K562 (cell line): ENCODE measurements around the gene S100P. TPM values are rescaled to one million over a fixed set of nuclear protein-coding genes. Genes with fewer than 3 reads are reported as not detected.

Source experiments
- HSF4 ChIP-seq: fragments of 250-450 bp; sonication (Bioruptor Pico); IDR thresholded peaks from 2 replicates; pipeline ENCODE4 v2.1.2; 2022; ENCODE audit warnings: mild to moderate bottlenecking, moderate library complexity, borderline replicate concordance
- KAT8 ChIP-seq: fragments of 450-650 bp; IDR thresholded peaks from 2 replicates; pipeline ENCODE4 v1.6.1; 2016; ENCODE audit warnings: low read depth, mild to moderate bottlenecking
- RFX7 ChIP-seq: fragments of 250-450 bp; sonication (Bioruptor Pico); IDR thresholded peaks from 2 replicates; pipeline ENCODE4 v1.5.1; 2021; ENCODE audit warnings: mild to moderate bottlenecking
- THRAP3 ChIP-seq: fragments of 450-650 bp; IDR thresholded peaks from 2 replicates; pipeline ENCODE4 v1.6.1; 2016; ENCODE audit warnings: mild to moderate bottlenecking, inconsistent platforms, borderline replicate concordance
- polyA plus RNA-seq, 8 experiments: library from polyadenylated mRNA; depleted of rRNA in 4 of 8; stranded (reverse) in 5 of 8; unstranded in 3 of 8; fragments of >200 nt; fragmentation: Nextera tagmentation in 2 of 8; fragmentation: Illumina TruSeq in 1 of 8; extraction: Ambion mirVana in 2 of 8; extraction: Trizol in 1 of 8; gene quantifications; 2 replicates each; pipeline versions ENCODE4 v1.2.1 to v1.2.3, GENCODE V29; 2011 to 2014; ENCODE audit warnings: inconsistent platforms in 1 of 8, missing spikeins in 1 of 8
- total RNA-seq, 7 experiments: library from RNA; depleted of rRNA in 6 of 7; stranded (reverse); fragments of >200 nt in 6 of 7; fragmentation: Illumina TruSeq in 2 of 7; extraction: Trizol in 2 of 7; gene quantifications; 2 replicates each; pipeline versions ENCODE4 v1.2.1 to v1.2.3, GENCODE V29; 2011 to 2021; ENCODE audit warnings: low replicate concordance in 1 of 7
- TF ChIP-seq, protein P1 (sequence below): fragments of 450-650 bp; IDR thresholded peaks from 2 replicates; pipeline ENCODE4 v1.6.1; 2016; ENCODE audit warnings: low read depth
- TF ChIP-seq, protein P2 (sequence below): fragments of 450-650 bp; IDR thresholded peaks from 2 replicates; pipeline ENCODE4 v1.7.1; 2018; ENCODE audit warnings: mild to moderate bottlenecking, low read depth; ENCODE audit not compliant: partially characterized antibody
- TF ChIP-seq, protein P3 (sequence below), 2 experiments: fragments of 450-650 bp; conservative IDR thresholded peaks; 2 replicates each; pipeline ENCODE4 v1.6.1; 2017; ENCODE audit warnings: mild to moderate bottlenecking in 2 of 2, moderate library complexity in 2 of 2

S100P gene
- total and polyA plus RNA-seq, 9 of the 15 experiments (the other 6 are each of a cell fraction or from before 2014, with no cell fraction given): 4.1 to 23.8 (median 7.5) TPM

DNA sequence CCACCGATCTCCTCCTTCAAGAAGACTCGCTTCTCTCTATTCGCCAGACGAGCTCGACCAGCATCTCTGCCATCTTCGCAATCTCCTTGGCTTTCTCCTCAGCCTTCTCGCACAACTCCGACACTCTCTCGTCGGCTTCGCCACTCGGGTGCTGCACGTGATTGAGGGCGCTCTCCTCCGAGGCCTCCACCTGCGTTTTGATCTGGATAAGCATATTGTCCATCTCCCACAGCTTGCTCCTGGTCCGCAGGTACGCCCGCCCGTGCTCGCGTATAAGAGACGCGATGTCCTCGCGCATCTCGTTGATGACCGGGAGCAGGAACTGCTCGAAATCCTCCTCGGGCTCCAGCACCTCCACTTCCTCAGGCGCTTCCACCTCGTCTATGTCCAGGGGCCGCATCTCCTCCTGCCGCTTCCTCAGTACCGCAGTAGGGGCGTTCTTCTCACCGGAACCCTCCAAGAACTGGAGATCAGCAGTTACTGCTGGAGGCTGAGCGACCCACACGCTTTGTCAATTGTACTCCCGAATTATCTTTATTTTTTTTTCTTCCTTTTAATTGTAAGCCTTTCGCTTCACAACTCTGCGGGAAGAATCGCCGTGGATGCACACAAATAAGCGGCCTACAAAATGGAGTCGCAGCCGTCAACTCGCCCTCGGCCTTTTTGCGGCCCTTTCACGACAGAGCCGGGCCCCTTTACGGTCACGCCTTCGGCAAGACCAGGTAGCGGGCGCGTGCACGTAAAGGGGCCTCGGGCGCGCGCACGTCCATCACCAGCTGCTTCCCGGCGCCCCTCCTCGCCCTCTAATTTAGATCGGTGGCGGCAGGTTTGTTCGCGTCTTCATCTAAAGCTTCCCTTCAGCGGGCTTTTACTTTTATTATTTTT is 15.8 kb downstream of the S100P start, which contains the start of gene MRFAP1L1 (continued):
- TF ChIP-seq, protein P1, sequence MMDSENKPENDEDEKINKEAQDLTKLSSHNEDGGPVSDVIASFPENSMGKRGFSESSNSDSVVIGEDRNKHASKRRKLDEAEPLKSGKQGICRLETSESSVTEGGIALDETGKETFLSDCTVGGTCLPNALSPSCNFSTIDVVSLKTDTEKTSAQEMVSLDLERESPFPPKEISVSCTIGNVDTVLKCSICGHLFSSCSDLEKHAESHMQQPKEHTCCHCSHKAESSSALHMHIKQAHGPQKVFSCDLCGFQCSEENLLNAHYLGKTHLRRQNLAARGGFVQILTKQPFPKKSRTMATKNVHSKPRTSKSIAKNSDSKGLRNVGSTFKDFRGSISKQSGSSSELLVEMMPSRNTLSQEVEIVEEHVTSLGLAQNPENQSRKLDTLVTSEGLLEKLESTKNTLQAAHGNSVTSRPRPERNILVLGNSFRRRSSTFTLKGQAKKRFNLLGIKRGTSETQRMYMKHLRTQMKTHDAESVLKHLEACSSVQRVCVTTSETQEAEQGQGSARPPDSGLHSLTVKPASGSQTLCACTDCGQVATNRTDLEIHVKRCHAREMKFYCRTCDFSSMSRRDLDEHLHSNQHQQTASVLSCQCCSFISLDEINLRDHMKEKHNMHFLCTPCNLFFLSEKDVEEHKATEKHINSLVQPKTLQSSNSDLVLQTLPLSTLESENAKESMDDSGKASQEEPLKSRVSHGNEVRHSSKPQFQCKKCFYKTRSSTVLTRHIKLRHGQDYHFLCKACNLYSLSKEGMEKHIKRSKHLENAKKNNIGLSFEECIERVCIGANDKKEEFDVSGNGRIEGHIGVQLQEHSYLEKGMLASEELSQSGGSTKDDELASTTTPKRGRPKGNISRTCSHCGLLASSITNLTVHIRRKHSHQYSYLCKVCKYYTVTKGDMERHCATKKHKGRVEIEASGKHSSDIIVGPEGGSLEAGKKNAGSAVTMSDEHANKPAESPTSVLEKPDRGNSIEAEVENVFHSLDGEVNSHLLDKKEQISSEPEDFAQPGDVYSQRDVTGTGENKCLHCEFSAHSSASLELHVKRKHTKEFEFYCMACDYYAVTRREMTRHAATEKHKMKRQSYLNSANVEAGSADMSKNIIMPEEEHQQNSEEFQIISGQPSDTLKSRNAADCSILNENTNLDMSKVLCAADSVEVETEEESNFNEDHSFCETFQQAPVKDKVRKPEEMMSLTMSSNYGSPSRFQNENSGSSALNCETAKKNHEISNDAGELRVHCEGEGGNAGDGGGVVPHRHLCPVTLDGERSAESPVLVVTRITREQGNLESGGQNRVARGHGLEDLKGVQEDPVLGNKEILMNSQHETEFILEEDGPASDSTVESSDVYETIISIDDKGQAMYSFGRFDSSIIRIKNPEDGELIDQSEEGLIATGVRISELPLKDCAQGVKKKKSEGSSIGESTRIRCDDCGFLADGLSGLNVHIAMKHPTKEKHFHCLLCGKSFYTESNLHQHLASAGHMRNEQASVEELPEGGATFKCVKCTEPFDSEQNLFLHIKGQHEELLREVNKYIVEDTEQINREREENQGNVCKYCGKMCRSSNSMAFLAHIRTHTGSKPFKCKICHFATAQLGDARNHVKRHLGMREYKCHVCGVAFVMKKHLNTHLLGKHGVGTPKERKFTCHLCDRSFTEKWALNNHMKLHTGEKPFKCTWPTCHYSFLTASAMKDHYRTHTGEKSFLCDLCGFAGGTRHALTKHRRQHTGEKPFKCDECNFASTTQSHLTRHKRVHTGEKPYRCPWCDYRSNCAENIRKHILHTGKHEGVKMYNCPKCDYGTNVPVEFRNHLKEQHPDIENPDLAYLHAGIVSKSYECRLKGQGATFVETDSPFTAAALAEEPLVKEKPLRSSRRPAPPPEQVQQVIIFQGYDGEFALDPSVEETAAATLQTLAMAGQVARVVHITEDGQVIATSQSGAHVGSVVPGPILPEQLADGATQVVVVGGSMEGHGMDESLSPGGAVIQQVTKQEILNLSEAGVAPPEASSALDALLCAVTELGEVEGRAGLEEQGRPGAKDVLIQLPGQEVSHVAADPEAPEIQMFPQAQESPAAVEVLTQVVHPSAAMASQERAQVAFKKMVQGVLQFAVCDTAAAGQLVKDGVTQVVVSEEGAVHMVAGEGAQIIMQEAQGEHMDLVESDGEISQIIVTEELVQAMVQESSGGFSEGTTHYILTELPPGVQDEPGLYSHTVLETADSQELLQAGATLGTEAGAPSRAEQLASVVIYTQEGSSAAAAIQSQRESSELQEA: no peak
- TF ChIP-seq, protein P2, sequence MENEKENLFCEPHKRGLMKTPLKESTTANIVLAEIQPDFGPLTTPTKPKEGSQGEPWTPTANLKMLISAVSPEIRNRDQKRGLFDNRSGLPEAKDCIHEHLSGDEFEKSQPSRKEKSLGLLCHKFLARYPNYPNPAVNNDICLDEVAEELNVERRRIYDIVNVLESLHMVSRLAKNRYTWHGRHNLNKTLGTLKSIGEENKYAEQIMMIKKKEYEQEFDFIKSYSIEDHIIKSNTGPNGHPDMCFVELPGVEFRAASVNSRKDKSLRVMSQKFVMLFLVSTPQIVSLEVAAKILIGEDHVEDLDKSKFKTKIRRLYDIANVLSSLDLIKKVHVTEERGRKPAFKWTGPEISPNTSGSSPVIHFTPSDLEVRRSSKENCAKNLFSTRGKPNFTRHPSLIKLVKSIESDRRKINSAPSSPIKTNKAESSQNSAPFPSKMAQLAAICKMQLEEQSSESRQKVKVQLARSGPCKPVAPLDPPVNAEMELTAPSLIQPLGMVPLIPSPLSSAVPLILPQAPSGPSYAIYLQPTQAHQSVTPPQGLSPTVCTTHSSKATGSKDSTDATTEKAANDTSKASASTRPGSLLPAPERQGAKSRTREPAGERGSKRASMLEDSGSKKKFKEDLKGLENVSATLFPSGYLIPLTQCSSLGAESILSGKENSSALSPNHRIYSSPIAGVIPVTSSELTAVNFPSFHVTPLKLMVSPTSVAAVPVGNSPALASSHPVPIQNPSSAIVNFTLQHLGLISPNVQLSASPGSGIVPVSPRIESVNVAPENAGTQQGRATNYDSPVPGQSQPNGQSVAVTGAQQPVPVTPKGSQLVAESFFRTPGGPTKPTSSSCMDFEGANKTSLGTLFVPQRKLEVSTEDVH: peak; percentile 87
- TF ChIP-seq, protein P3, sequence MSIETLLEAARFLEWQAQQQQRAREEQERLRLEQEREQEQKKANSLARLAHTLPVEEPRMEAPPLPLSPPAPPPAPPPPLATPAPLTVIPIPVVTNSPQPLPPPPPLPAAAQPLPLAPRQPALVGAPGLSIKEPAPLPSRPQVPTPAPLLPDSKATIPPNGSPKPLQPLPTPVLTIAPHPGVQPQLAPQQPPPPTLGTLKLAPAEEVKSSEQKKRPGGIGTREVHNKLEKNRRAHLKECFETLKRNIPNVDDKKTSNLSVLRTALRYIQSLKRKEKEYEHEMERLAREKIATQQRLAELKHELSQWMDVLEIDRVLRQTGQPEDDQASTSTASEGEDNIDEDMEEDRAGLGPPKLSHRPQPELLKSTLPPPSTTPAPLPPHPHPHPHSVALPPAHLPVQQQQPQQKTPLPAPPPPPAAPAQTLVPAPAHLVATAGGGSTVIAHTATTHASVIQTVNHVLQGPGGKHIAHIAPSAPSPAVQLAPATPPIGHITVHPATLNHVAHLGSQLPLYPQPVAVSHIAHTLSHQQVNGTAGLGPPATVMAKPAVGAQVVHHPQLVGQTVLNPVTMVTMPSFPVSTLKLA (conservative IDR thresholded peaks at IDR 0.05): peak; percentile 53 to 68; a peak in 2 of 4 replicates
- TF ChIP-seq RFX7 (no peak), KAT8 (peak; percentile 92), THRAP3 (0 out of 2 replicates have a peak, but pooled peaks have one; percentile 44), HSF4 (CRISPR knock-in tag) (no peak)
